GM12878 (cell line): Measurements from ENCODE around the gene CDYL. TPM values are rescaled to one million over a fixed set of nuclear protein-coding genes. Genes with fewer than 3 reads are reported as not detected.

ENCODE experiments used
- ATAC-seq: fragments of 200-7000 bp; cut with Tn5 transposase; 3 replicates; pipeline ENCODE4 v1.9.1; 2020; ENCODE audit warnings: mild to moderate bottlenecking, moderate library complexity
- BruUV-seq: library from RNA; stranded (reverse); fragments of 400-500 nt; replicated peaks from 2 replicates; lab custom pipeline; 2021; lab: Mats Ljungman, UMichigan
- CTCF ChIA-PET: fragments of 300-600 bp; sonication (Branson Sonifier 250); formaldehyde crosslinking; extraction: SDS; loops from one replicate; lab custom pipeline; 2021; ENCODE audit warnings: inconsistent platforms; lab: Yijun Ruan, JAX
- POLR2A ChIA-PET: fragments of 350-600 bp; formaldehyde crosslinking; extraction: SDS; loops from one replicate; lab custom pipeline; 2021; ENCODE audit warnings: inconsistent platforms; lab: Charles Lee
- RAD21 ChIA-PET: fragments of 300-600 bp; sonication (Branson Sonifier 250); formaldehyde crosslinking; loops from one replicate; lab custom pipeline; 2023; ENCODE audit warnings: antibody characterized with exemption; ENCODE audit not compliant: unreplicated experiment; lab: Charles Lee
- SMC1A ChIA-PET: fragments of 300-600 bp; sonication (Branson Sonifier 250); formaldehyde crosslinking; loops from one replicate; lab custom pipeline; 2023; ENCODE audit not compliant: unreplicated experiment, uncharacterized antibody; lab: Charles Lee
- DNase-seq: peaks from one replicate; pipeline ENCODE4 v3.0.0-alpha.2; 2011; ENCODE audit warnings: low read depth, low spot score
- FAIRE-seq: peaks from 3 replicates; lab custom pipeline; 2011; peaks lifted over from hg19 to GRCh38; lab: Jason Lieb, UNC
- H2AFZ ChIP-seq: 2 replicates; pipeline ENCODE4 v1.6.0; 2011; ENCODE audit warnings: low read depth, low read length, control low read depth; ENCODE audit not compliant: control insufficient read depth
- H3K27ac ChIP-seq: 2 replicates; pipeline ENCODE4 v1.5.1; 2011; ENCODE audit warnings: control low read depth; ENCODE audit not compliant: control insufficient read depth, insufficient read depth
- H3K27me3 ChIP-seq, 2 experiments: replicated peaks in 1 of 2; 2 replicates each; pipeline versions ENCODE4 v1.6.0 to v1.6.1; 2011; ENCODE audit warnings: low read length in 1 of 2; ENCODE audit not compliant: control insufficient read depth in 2 of 2, insufficient read depth in 2 of 2
- H3K36me3 ChIP-seq, 2 experiments: 2 replicates each; pipeline ENCODE4 v1.5.1; 2011; ENCODE audit warnings: low read length in 1 of 2; ENCODE audit not compliant: control insufficient read depth in 2 of 2, insufficient read depth in 2 of 2
- H3K4me1 ChIP-seq: 2 replicates; pipeline ENCODE4 v1.6.1; 2011; ENCODE audit warnings: mild to moderate bottlenecking, low read length, moderate library complexity, mixed read lengths; ENCODE audit not compliant: control insufficient read depth, insufficient read depth
- H3K4me2 ChIP-seq: 2 replicates; pipeline ENCODE4 v1.6.0; 2011; ENCODE audit warnings: control low read depth; ENCODE audit not compliant: control insufficient read depth, insufficient read depth
- H3K4me3 ChIP-seq: fragments of 200-600 bp; sonication (generic); 2 replicates; pipeline ENCODE4 v1.5.1; 2016
- H3K79me2 ChIP-seq: 2 replicates; pipeline ENCODE4 v1.6.0; 2011; ENCODE audit warnings: low read length; ENCODE audit not compliant: control insufficient read depth, insufficient read depth
- H3K9ac ChIP-seq: 2 replicates; pipeline ENCODE4 v1.8.0; 2011; ENCODE audit warnings: low read length, control low read depth, mixed read lengths; ENCODE audit not compliant: control insufficient read depth, insufficient read depth
- H3K9me3 ChIP-seq: replicated peaks from 3 replicates; pipeline ENCODE4 v1.5.1; 2011; ENCODE audit warnings: mild to moderate bottlenecking, low read length; ENCODE audit not compliant: control insufficient read depth, insufficient read depth
- H4K20me1 ChIP-seq: 2 replicates; pipeline ENCODE4 v1.6.0; 2011; ENCODE audit not compliant: control insufficient read depth, insufficient read depth
- CEBPB ChIP-seq, 2 experiments: fragments of 150-350 bp in 1 of 2; IDR thresholded peaks; 2 replicates each; pipeline ENCODE4 v1.6.1; 2012 to 2014; ENCODE audit warnings: low read depth in 2 of 2, low read length in 2 of 2, borderline replicate concordance in 1 of 2, inconsistent platforms in 1 of 2
- CHD1 ChIP-seq: IDR thresholded peaks from 2 replicates; pipeline ENCODE4 v1.6.1; 2012; ENCODE audit warnings: low read depth, low read length, improper control_type of control experiment
- ELK1 ChIP-seq: IDR thresholded peaks from 2 replicates; pipeline ENCODE4 v1.6.1; 2012; ENCODE audit warnings: low read depth, low read length, improper control_type of control experiment
- HCFC1 ChIP-seq: fragments of 150-350 bp; IDR thresholded peaks from 2 replicates; pipeline ENCODE4 v1.6.1; 2014; ENCODE audit warnings: low read length
- HDAC2 ChIP-seq: fragments of 200-600 bp; sonication (generic); IDR thresholded peaks from 2 replicates; pipeline ENCODE4 v1.6.1; 2017
- MEF2A ChIP-seq: IDR thresholded peaks from 2 replicates; pipeline ENCODE4 v1.6.1; 2011; ENCODE audit warnings: low read depth, mild to moderate bottlenecking, low read length, moderate library complexity; ENCODE audit not compliant: insufficient read depth
- POLR2AphosphoS2 ChIP-seq: IDR thresholded peaks from 2 replicates; pipeline ENCODE4 v1.6.1; 2011; ENCODE audit warnings: low read depth, mild to moderate bottlenecking, low read length, improper control_type of control experiment, moderate library complexity
- RB1 ChIP-seq: fragments of 450-650 bp; formaldehyde crosslinking; IDR thresholded peaks from 2 replicates; pipeline ENCODE4 v1.6.1; 2017; ENCODE audit warnings: mild to moderate bottlenecking, borderline replicate concordance
- SPI1 ChIP-seq: IDR thresholded peaks from 2 replicates; pipeline ENCODE4 v1.6.1; 2011; ENCODE audit warnings: low read depth, mild to moderate bottlenecking, low read length, moderate library complexity, borderline replicate concordance; ENCODE audit not compliant: insufficient read depth
- SUPT20H ChIP-seq: IDR thresholded peaks from 2 replicates; pipeline ENCODE4 v1.6.1; 2011; ENCODE audit warnings: low read depth, mild to moderate bottlenecking, low read length, moderate library complexity, borderline replicate concordance; ENCODE audit not compliant: control insufficient read depth
- TAF1 ChIP-seq: IDR thresholded peaks from 2 replicates; pipeline ENCODE4 v1.6.1; 2011; ENCODE audit warnings: mild to moderate bottlenecking, low read depth, low read length, borderline replicate concordance
- TARDBP ChIP-seq: IDR thresholded peaks from 2 replicates; pipeline ENCODE4 v1.6.1; 2016; ENCODE audit warnings: borderline replicate concordance
- TCF7 ChIP-seq: IDR thresholded peaks from 2 replicates; pipeline ENCODE4 v1.6.1; 2014; ENCODE audit warnings: antibody characterized with exemption, borderline replicate concordance
- USF1 ChIP-seq: IDR thresholded peaks from 2 replicates; pipeline ENCODE4 v1.6.1; 2011; ENCODE audit warnings: borderline replicate concordance, low read depth, mild to moderate bottlenecking, moderate library complexity, mixed read lengths, low read length; ENCODE audit not compliant: insufficient read depth; ENCODE audit errors: extremely low read length
- WRNIP1 ChIP-seq: IDR thresholded peaks from 2 replicates; pipeline ENCODE4 v1.6.1; 2011; ENCODE audit warnings: low read depth, low read length, improper control_type of control experiment, borderline replicate concordance
- YY1 ChIP-seq: IDR thresholded peaks from 2 replicates; pipeline ENCODE4 v1.6.1; 2011; ENCODE audit warnings: low read depth, mild to moderate bottlenecking, low read length
- WGBS: methylation state at CpG from one replicate; pipeline ENCODE4 v1.1.6; 2016; ENCODE audit warnings: low lambda C conversion rate; ENCODE audit not compliant: insufficient replicate concordance, insufficient coverage; ENCODE audit errors: missing lambda C conversion rate; 5-methylcytosine and 5-hydroxymethylcytosine counted together
- in situ Hi-C: fragments of 300-500 bp; cut with MboI; formaldehyde crosslinking; loops from 9 replicates; pipeline ENCODE4 v1.14.3; 2018; ENCODE audit warnings: mixed read lengths
- intact Hi-C: fragments of 100-400 bp; cut with micrococcal nuclease; formaldehyde crosslinking; loops from one replicate; pipeline ENCODE4 v1.14.2; 2022; ENCODE audit not compliant: unreplicated experiment
- polyA plus RNA-seq, 11 experiments: library from polyadenylated mRNA; depleted of rRNA in 4 of 11; unstranded in 6 of 11; stranded (reverse) in 5 of 11; fragments of >200 nt; fragmentation: Nextera tagmentation in 4 of 11; fragmentation: Illumina TruSeq in 1 of 11; extraction: Ambion mirVana in 4 of 11; extraction: Trizol in 1 of 11; gene quantifications; 1 replicate in 1 of 11; 2 replicates in 10 of 11; pipeline versions ENCODE4 v1.2.1 to v1.2.3, GENCODE V29; 2011 to 2016; ENCODE audit warnings: inconsistent platforms in 2 of 11, missing spikeins in 2 of 11, low read depth in 1 of 11
- total RNA-seq, 4 experiments: library from RNA; depleted of rRNA in 3 of 4; stranded (reverse); fragments of >200 nt in 3 of 4; fragmentation: Illumina TruSeq in 1 of 4; extraction: Trizol in 1 of 4; gene quantifications; 2 replicates each; pipeline versions ENCODE4 v1.2.1 to v1.2.3, GENCODE V29; 2013 to 2021
- TF ChIP-seq, protein P1 (sequence below): fragments of 450-650 bp; IDR thresholded peaks from 2 replicates; pipeline ENCODE4 v1.6.1; 2017; ENCODE audit warnings: antibody characterized with exemption, mild to moderate bottlenecking, moderate library complexity
- TF ChIP-seq, protein P2 (sequence below): fragments of 450-650 bp; IDR thresholded peaks from 2 replicates; pipeline ENCODE4 v1.6.1; 2017; ENCODE audit warnings: mild to moderate bottlenecking

Gene CDYL
- total and polyA plus RNA-seq, 10 of the 15 experiments (the other 5 are each of a cell fraction or from before 2014, with no cell fraction given), result 9.3 to 61.2 (median 28.5) TPM

GRCh38 chr6:4910037-4910760 lies 134.0 kb downstream of the CDYL start:
- H3K4me1 ChIP-seq, result peaks cover 34% of the 10 kb centered on the region
- ATAC-seq, result no peak

More at GRCh38 chr6:4910037-4910760, 134.0 kb downstream of the CDYL start:
- TF ChIP-seq TCF7 (no peak), TAF1 (no peak), SPI1 (no peak), POLR2AphosphoS2 (no peak), WRNIP1 (no peak), USF1 (no peak), YY1 (no peak), SUPT20H (no peak), HDAC2 (no peak), ELK1 (no peak), RB1 (no peak), MEF2A (no peak), CHD1 (no peak), CEBPB (IDR thresholded peaks at IDR 0.05; ENCODE audit: borderline replicate concordance in 1 of 2, low read depth in 2 of 2, low read length in 2 of 2) (no peak), HCFC1 (no peak), TARDBP (no peak)
- TF ChIP-seq, protein P1, sequence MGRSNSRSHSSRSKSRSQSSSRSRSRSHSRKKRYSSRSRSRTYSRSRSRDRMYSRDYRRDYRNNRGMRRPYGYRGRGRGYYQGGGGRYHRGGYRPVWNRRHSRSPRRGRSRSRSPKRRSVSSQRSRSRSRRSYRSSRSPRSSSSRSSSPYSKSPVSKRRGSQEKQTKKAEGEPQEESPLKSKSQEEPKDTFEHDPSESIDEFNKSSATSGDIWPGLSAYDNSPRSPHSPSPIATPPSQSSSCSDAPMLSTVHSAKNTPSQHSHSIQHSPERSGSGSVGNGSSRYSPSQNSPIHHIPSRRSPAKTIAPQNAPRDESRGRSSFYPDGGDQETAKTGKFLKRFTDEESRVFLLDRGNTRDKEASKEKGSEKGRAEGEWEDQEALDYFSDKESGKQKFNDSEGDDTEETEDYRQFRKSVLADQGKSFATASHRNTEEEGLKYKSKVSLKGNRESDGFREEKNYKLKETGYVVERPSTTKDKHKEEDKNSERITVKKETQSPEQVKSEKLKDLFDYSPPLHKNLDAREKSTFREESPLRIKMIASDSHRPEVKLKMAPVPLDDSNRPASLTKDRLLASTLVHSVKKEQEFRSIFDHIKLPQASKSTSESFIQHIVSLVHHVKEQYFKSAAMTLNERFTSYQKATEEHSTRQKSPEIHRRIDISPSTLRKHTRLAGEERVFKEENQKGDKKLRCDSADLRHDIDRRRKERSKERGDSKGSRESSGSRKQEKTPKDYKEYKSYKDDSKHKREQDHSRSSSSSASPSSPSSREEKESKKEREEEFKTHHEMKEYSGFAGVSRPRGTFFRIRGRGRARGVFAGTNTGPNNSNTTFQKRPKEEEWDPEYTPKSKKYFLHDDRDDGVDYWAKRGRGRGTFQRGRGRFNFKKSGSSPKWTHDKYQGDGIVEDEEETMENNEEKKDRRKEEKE, result no peak
- TF ChIP-seq, protein P2, sequence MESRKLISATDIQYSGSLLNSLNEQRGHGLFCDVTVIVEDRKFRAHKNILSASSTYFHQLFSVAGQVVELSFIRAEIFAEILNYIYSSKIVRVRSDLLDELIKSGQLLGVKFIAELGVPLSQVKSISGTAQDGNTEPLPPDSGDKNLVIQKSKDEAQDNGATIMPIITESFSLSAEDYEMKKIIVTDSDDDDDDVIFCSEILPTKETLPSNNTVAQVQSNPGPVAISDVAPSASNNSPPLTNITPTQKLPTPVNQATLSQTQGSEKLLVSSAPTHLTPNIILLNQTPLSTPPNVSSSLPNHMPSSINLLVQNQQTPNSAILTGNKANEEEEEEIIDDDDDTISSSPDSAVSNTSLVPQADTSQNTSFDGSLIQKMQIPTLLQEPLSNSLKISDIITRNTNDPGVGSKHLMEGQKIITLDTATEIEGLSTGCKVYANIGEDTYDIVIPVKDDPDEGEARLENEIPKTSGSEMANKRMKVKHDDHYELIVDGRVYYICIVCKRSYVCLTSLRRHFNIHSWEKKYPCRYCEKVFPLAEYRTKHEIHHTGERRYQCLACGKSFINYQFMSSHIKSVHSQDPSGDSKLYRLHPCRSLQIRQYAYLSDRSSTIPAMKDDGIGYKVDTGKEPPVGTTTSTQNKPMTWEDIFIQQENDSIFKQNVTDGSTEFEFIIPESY, result no peak
- no peak overlapping the region for H3K9ac ChIP-seq
- RAD21 ChIA-PET, result no interaction called here
- no peak overlapping the region for H2AFZ ChIP-seq
- no peak for FAIRE-seq
- no peak overlapping the region for H3K27ac ChIP-seq
- no peaks in the 10 kb centered on the region for H3K27me3 ChIP-seq
- H3K36me3 ChIP-seq, result peaks cover 3 to 7% of the 10 kb centered on the region in 2 experiments; a peak in 3 of 4 replicates
- H3K4me3 ChIP-seq, result no peak overlapping the region
- H3K4me2 ChIP-seq, result no peak overlapping the region
- DNase-seq, result no peak
- peaks cover 36% of the 10 kb centered on the region for H3K79me2 ChIP-seq
- CTCF ChIA-PET, result no interaction called here
- intact Hi-C loops, result no loop called here
- 91% methylated on average over 9 of the region's 9 CpGs for WGBS
- no TSS peak for BruUV-seq
- no peaks in the 10 kb centered on the region for H3K9me3 ChIP-seq
- SMC1A ChIA-PET, result no interaction called here
- H4K20me1 ChIP-seq, result no peaks in the 10 kb centered on the region
- in situ Hi-C loops, result no loop called here
- POLR2A ChIA-PET, result no interaction called here
